Measurements from ENCODE around the gene NANOS3. TPM values are rescaled to one million over a fixed set of nuclear protein-coding genes. Genes with fewer than 3 reads are reported as not detected.

NANOS3 gene
- total and polyA plus RNA-seq, 2 of the 13 experiments (the other 11 are each of a cell fraction or from before 2014, with no cell fraction given): 0.21 TPM; not detected in 1

DNA sequence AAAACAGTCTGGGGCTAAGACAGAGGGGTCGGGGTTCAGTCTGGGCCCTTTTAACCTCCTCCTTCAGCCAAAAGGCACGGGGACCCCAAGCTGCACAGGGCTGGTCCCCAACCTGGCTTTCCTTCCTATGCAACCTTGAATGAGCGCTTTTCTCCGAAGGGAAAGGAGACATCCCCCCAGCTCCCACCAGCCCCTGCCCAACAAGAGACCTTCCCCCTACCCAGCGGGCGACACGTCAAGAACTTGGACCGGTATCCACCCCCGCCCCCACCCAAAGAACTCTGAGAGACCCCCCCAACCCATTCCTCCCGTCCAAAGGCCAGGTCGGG lies 35.0 kb upstream of the NANOS3 start:
- peak overlapping the region; percentile 61 to 90 (median 85) for H3K4me3 ChIP-seq (replicated peaks in 1 of 3; ENCODE audit: insufficient read depth in 1 of 3, low read depth in 2 of 3, low read length in 3 of 3)
- peaks cover 25% of the 10 kb centered on the region for H3K79me2 ChIP-seq (ENCODE audit: insufficient read depth, low read length)
- H3K9ac ChIP-seq (ENCODE audit: insufficient read depth, low read depth, low read length): peak overlapping the region; percentile 96
- no peaks in the 10 kb centered on the region for H3K9me3 ChIP-seq (ENCODE audit: low read length)
- intact Hi-C loops (cut with micrococcal nuclease; ENCODE audit: unreplicated experiment): no loop called here
- H3K27ac ChIP-seq (ENCODE audit: extremely low read length, insufficient read depth, low read length): peak overlapping the region; percentile 63
- FAIRE-seq: no peak
- H3K4me1 ChIP-seq (ENCODE audit: insufficient read depth, low read length): peaks cover 75% of the 10 kb centered on the region
- H3K36me3 ChIP-seq (replicated peaks in 1 of 2; ENCODE audit: control insufficient read depth in 1 of 2, insufficient read depth in 2 of 2, low read length in 2 of 2): no peaks in the 10 kb centered on the region
- whole genome bisulfite sequencing (ENCODE audit: low lambda C conversion rate): 8% methylated on average over 5 of the region's 11 CpGs
- CTCF ChIA-PET (ENCODE audit: low intra/inter-chr PET ratio, low total read pairs): no interaction called here
- POLR2A ChIA-PET: interaction anchor here (0.7 to 1.1 kb wide), 2 partner anchors 9 to 20 kb away, joined by 3 to 4 read pairs; no protein-coding TSS in a partner anchor
- H3K4me2 ChIP-seq (ENCODE audit: low read depth, low read length): peak overlapping the region; percentile 92
- TSS peak; percentile 73 for BruUV-seq (replicated peaks)
- H2AFZ ChIP-seq (ENCODE audit: low read length): no peak overlapping the region
- no peaks in the 10 kb centered on the region for H3K27me3 ChIP-seq (ENCODE audit: control insufficient read depth in 1 of 2, insufficient read depth in 2 of 2, low read length in 2 of 2)
- no peak for ATAC-seq
- H4K20me1 ChIP-seq (ENCODE audit: insufficient read depth, low read length): no peaks in the 10 kb centered on the region
- DNase-seq (ENCODE audit: low spot score): no peak
- in situ Hi-C loops (cut with HindIII; ENCODE audit: extremely low pct_ligation_motif_present, low pct_unique_long_range_greater_than_20kb): no loop called here
- no peak for TF ChIP-seq NFYB (CRISPR knock-in tag; IDR thresholded peaks at IDR 0.05)
- TF ChIP-seq MBNL3 (CRISPR knock-in tag; conservative IDR thresholded peaks at IDR 0.05): no peak
- no peak for TF ChIP-seq KLF6 (CRISPR knock-in tag; IDR thresholded peaks at IDR 0.05)
- TF ChIP-seq FOXO1 (CRISPR knock-in tag; IDR thresholded peaks at IDR 0.05): no peak
- no peak for TF ChIP-seq YY1 (IDR thresholded peaks at IDR 0.05; ENCODE audit: insufficient read depth, insufficient replicate concordance, low read depth, low read length)
- TF ChIP-seq MEF2D (CRISPR knock-in tag; IDR thresholded peaks at IDR 0.05): no peak
- TF ChIP-seq ZFP91 (CRISPR knock-in tag; IDR thresholded peaks at IDR 0.05; ENCODE audit: borderline replicate concordance): no peak
- TF ChIP-seq ZXDC (CRISPR knock-in tag; IDR thresholded peaks at IDR 0.05): no peak
- TF ChIP-seq ZNF207 (IDR thresholded peaks at IDR 0.05; ENCODE audit: borderline replicate concordance): no peak
- TF ChIP-seq NFATC3 (CRISPR knock-in tag; IDR thresholded peaks at IDR 0.05): no peak
- TF ChIP-seq ZNF510 (CRISPR knock-in tag; IDR thresholded peaks at IDR 0.05; ENCODE audit: low read depth): no peak
- TF ChIP-seq, protein P1, sequence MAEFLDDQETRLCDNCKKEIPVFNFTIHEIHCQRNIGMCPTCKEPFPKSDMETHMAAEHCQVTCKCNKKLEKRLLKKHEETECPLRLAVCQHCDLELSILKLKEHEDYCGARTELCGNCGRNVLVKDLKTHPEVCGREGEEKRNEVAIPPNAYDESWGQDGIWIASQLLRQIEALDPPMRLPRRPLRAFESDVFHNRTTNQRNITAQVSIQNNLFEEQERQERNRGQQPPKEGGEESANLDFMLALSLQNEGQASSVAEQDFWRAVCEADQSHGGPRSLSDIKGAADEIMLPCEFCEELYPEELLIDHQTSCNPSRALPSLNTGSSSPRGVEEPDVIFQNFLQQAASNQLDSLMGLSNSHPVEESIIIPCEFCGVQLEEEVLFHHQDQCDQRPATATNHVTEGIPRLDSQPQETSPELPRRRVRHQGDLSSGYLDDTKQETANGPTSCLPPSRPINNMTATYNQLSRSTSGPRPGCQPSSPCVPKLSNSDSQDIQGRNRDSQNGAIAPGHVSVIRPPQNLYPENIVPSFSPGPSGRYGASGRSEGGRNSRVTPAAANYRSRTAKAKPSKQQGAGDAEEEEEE (CRISPR knock-in tag; IDR thresholded peaks at IDR 0.05; ENCODE audit: borderline replicate concordance): no peak
- no peak for TF ChIP-seq USF2 (IDR thresholded peaks at IDR 0.05; ENCODE audit: low read depth, low read length)
- TF ChIP-seq USF2 (CRISPR knock-in tag; IDR thresholded peaks at IDR 0.05; ENCODE audit: borderline replicate concordance): no peak
- TF ChIP-seq ZBTB20 (CRISPR knock-in tag; IDR thresholded peaks at IDR 0.05; ENCODE audit: borderline replicate concordance, low read depth): no peak
- TF ChIP-seq NFKBIZ (CRISPR knock-in tag; IDR thresholded peaks at IDR 0.05): no peak
- no peak for TF ChIP-seq ZNF552 (CRISPR knock-in tag; IDR thresholded peaks at IDR 0.05; ENCODE audit: borderline replicate concordance)
- no peak for TF ChIP-seq SAP130 (CRISPR knock-in tag; IDR thresholded peaks at IDR 0.05; ENCODE audit: low read depth)

All from HepG2 (cell line).